CD4-positive, CD25-positive, alpha-beta regulatory T cell (primary cell): ENCODE data around the gene FLAD1. TPM values are rescaled to one million over a fixed set of nuclear protein-coding genes. Genes with fewer than 3 reads are reported as not detected.

ENCODE experiments used
- ATAC-seq, 2 donors: fragments of 150-1000 bp; cut with Tn5 transposase; one replicate each; pipeline ENCODE4 v1.10.0; 2021; ENCODE audit warnings: low read depth in 2 of 2, moderate number of reproducible peaks in 2 of 2, moderate library complexity in 1 of 2
- DNase-seq, 3 donors: peaks; one replicate each; pipeline versions ENCODE4 v3.0.0 to v3.0.0-alpha.2; 2012 to 2022; ENCODE audit warnings: mixed read lengths in 1 of 3
- H3K27ac ChIP-seq: one replicate; pipeline ENCODE4 v1.7.0; 2013; ENCODE audit warnings: mild to moderate bottlenecking, low read length; ENCODE audit not compliant: insufficient read depth, poor library complexity, severe bottlenecking
- H3K27me3 ChIP-seq: one replicate; pipeline ENCODE4 v1.7.0; 2013; ENCODE audit warnings: low read length; ENCODE audit not compliant: control insufficient read depth, insufficient read depth
- H3K36me3 ChIP-seq: one replicate; pipeline ENCODE4 v1.7.0; 2013; ENCODE audit warnings: mild to moderate bottlenecking, low read length, moderate library complexity; ENCODE audit not compliant: control insufficient read depth, insufficient read depth
- H3K4me1 ChIP-seq: 2 replicates; pipeline ENCODE4 v1.7.0; 2013; ENCODE audit warnings: mild to moderate bottlenecking, low read length; ENCODE audit not compliant: insufficient read depth, control insufficient read depth, poor library complexity, severe bottlenecking
- H3K4me3 ChIP-seq: one replicate; pipeline ENCODE4 v1.7.0; 2013; ENCODE audit warnings: low read depth, mild to moderate bottlenecking, low read length, moderate library complexity
- H3K9me3 ChIP-seq, 2 experiments: 1 replicate in 1 of 2; 2 replicates in 1 of 2; pipeline ENCODE4 v1.7.0; 2013; ENCODE audit warnings: low read length in 2 of 2, mild to moderate bottlenecking in 1 of 2, moderate library complexity in 1 of 2; ENCODE audit not compliant: control insufficient read depth in 2 of 2
- H3K27ac Mint-ChIP-seq, 3 donors: one replicate each; pipeline ENCODE4 v1.8.0; 2020 to 2022; ENCODE audit warnings: mild to moderate bottlenecking in 3 of 3, mixed read lengths in 3 of 3, moderate library complexity in 2 of 3
- H3K27me3 Mint-ChIP-seq: one replicate; pipeline ENCODE4 v1.8.0; 2022; ENCODE audit warnings: mild to moderate bottlenecking, mixed read lengths
- H3K36me3 Mint-ChIP-seq: one replicate; pipeline ENCODE4 v1.8.0; 2020; ENCODE audit warnings: mixed read lengths
- H3K4me1 Mint-ChIP-seq, 4 donors: one replicate each; pipeline ENCODE4 v1.8.0; 2020 to 2022; ENCODE audit warnings: mixed read lengths in 4 of 4, mild to moderate bottlenecking in 1 of 4
- H3K4me3 Mint-ChIP-seq, 4 donors: one replicate each; pipeline ENCODE4 v1.8.0; 2020 to 2022; ENCODE audit warnings: mild to moderate bottlenecking in 4 of 4, mixed read lengths in 4 of 4, moderate library complexity in 3 of 4
- H3K9me3 Mint-ChIP-seq, 7 donors: one replicate each; pipeline ENCODE4 v1.8.0; 2020 to 2022; ENCODE audit warnings: mixed read lengths in 7 of 7, mild to moderate bottlenecking in 3 of 7, moderate library complexity in 2 of 7
- polyA plus RNA-seq, 4 donors: library from polyadenylated mRNA; unstranded; fragments of 300-500 nt; fragmentation: Illumina TruSeq; gene quantifications; one replicate each; pipeline ENCODE4 v1.2.3, GENCODE V29; 2021
- total RNA-seq: library from RNA; stranded (reverse); gene quantifications from one replicate; pipeline ENCODE4 v1.2.3, GENCODE V29; 2022

FLAD1 gene
- total and polyA plus RNA-seq, 5 donors from 2014 or later: 39.1 to 60.3 (median 42.6) TPM

DNA sequence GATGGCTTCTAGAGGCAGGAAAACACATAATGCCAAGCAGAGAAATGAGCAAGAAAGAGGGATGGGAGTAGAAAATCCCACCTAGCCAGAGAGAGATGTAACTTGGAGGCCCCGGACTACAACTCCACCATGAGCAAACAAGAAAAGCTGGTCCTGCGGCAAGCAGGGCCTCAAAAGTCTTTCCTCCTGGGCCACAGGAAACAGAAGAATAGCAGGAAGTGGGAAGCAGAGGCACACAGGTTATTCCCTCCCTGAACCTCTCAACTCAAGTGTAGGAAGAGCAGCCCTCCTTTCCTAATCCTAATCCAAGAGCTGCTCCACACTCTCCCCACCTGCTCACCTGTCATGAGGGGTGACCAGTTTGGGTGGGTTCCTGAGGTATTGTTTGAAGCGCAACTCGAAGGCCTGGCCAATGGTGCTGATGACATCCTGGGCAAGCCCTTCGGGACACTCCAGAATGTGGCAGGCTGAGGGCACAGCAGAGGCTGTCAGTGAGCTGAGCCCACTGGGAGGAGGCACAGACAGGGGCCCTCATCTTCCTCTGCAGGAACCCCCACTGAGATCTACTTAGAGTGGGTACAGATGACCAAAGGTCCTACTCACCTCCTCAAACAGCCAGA is 15.7 kb upstream of the FLAD1 start:
- H3K36me3 ChIP-seq: peaks cover 55% of the 10 kb centered on the region
- no peak for DNase-seq

DNA sequence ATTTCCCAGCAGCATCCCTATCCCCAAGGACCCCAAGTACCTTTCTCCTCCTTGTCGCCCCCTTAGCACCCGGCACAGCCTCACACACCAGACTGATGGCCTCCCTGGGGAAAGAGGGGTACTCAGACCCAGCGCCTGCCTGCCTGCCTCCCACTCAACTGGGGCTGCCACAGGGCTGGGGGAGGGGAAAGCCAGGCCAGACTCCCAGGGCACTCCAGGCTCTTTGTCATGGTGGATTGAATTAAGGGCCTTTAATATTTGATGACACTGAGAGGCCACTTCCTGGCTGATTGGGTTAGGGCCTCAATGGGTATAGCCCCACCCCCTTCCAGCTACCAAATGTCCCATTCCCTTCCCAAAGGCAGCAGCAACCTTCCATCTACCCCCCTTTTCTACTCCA is 14.4 kb upstream of the FLAD1 start:
- no peak overlapping the region for H3K4me3 ChIP-seq
- no peak for ATAC-seq
- H3K4me1 ChIP-seq: peaks cover 34% of the 10 kb centered on the region
- Mint-ChIP-seq H3K4me1 (peaks cover 0 to 41% (median 30%) of the 10 kb centered on the region in 4 donors), H3K4me3 (peak overlapping the region in 1 of 4 donors; percentile 71), H3K9me3 (no peaks in the 10 kb centered on the region), H3K27me3 (no peaks in the 10 kb centered on the region), H3K27ac (peak overlapping the region in 1 of 3 donors; percentile 80), H3K36me3 (peaks cover 12% of the 10 kb centered on the region)
- H3K9me3 ChIP-seq: no peaks in the 10 kb centered on the region
- no peaks in the 10 kb centered on the region for H3K27me3 ChIP-seq
- no peak overlapping the region for H3K27ac ChIP-seq
- H3K36me3 ChIP-seq: peaks cover 47% of the 10 kb centered on the region
- no peak for DNase-seq

More for the DNA sequence above, 15.7 kb upstream of the FLAD1 start:
- H3K27ac Mint-ChIP-seq: peak overlapping the region; percentile 38 to 76 (median 55)
- Histone ChIP-seq H3K9me3 (no peaks in the 10 kb centered on the region), H3K27ac (no peak overlapping the region), H3K4me1 (peaks cover 28% of the 10 kb centered on the region), H3K4me3 (no peak overlapping the region), H3K27me3 (no peaks in the 10 kb centered on the region)
- no peak for ATAC-seq
- H3K4me3 Mint-ChIP-seq: peak overlapping the region in 1 of 4 donors; percentile 71
- peaks cover 13% of the 10 kb centered on the region for H3K36me3 Mint-ChIP-seq
- no peaks in the 10 kb centered on the region for H3K27me3 Mint-ChIP-seq
- H3K9me3 Mint-ChIP-seq: no peaks in the 10 kb centered on the region
- peaks cover 0 to 47% (median 33%) of the 10 kb centered on the region in 4 donors for H3K4me1 Mint-ChIP-seq

DNA sequence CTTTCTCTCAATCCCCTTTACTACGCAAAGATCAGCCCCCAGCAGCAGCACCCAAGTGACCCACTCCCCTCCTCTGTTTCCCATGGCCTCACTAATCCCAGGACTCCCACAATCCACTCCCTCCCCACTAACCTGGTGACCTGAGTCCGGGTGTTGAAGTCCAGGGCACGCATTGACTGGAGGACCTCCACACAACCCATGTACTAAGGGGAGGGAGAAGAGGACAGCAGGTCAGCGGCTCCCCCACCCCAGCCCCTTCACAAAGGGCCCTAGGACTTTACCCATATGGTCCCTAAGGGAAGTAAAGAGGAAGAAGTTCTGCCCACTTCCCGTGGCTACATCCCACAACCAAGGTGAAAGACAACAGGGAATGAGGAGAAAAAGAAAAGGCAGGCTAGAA is 13.9 kb upstream of the FLAD1 start:
- no peak for ATAC-seq
- peak overlapping the region in 2 of 3 donors; percentile 25 to 80 for H3K27ac Mint-ChIP-seq
- DNase-seq: no peak
- Histone ChIP-seq H3K4me3 (no peak overlapping the region), H3K9me3 (no peaks in the 10 kb centered on the region), H3K4me1 (peaks cover 37% of the 10 kb centered on the region), H3K27me3 (no peaks in the 10 kb centered on the region), H3K36me3 (peaks cover 43% of the 10 kb centered on the region), H3K27ac (peak overlapping the region; percentile 24)
- no peaks in the 10 kb centered on the region for H3K9me3 Mint-ChIP-seq
- H3K4me3 Mint-ChIP-seq: peak overlapping the region in 1 of 4 donors; percentile 71
- H3K4me1 Mint-ChIP-seq: peaks cover 0 to 38% (median 28%) of the 10 kb centered on the region in 4 donors
- peaks cover 8% of the 10 kb centered on the region for H3K36me3 Mint-ChIP-seq
- no peaks in the 10 kb centered on the region for H3K27me3 Mint-ChIP-seq

DNA sequence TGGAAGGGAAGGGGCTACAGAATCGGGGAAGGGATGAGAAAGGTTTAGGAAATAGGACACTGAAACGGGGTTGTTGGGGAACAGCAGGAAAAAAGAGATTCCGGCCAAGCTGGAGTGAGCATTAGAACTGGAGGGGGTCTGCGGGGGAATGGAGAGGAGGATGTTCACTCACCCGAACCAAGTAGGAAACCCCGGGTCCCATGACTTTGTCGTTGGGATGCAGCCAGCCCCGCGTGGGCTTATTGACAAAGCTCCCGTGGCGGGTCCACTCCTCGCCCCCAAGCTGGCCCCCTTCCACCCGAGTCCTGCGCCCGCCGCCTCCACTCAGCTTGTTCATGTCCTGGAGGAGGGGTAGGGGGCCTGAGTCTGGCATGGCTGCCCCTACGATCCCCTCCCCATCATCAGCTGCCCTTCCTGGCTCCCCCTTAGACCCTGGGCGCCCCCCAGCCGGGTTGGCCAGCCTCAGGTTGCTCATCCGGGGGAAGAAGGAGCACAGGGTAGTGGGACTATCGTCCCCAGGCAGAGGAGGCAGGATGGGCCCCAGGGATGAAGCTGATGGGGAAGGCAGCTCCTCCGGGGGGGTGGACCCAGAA is 13.2 kb upstream of the FLAD1 start:
- Histone ChIP-seq H3K27me3 (no peaks in the 10 kb centered on the region), H3K4me3 (no peak overlapping the region), H3K27ac (peak overlapping the region; percentile 24), H3K9me3 (no peaks in the 10 kb centered on the region), H3K4me1 (peaks cover 37% of the 10 kb centered on the region), H3K36me3 (peaks cover 39% of the 10 kb centered on the region)
- peak overlapping the region in 1 of 4 donors; percentile 49 for H3K4me3 Mint-ChIP-seq
- peak overlapping the region in 1 of 3 donors; percentile 25 for H3K27ac Mint-ChIP-seq
- ATAC-seq (no peak), DNase-seq (no peak)
- H3K4me1 Mint-ChIP-seq: peaks cover 0 to 38% (median 28%) of the 10 kb centered on the region in 4 donors
- H3K27me3 Mint-ChIP-seq: no peaks in the 10 kb centered on the region
- no peaks in the 10 kb centered on the region for H3K9me3 Mint-ChIP-seq
- H3K36me3 Mint-ChIP-seq: peaks cover 8% of the 10 kb centered on the region

DNA sequence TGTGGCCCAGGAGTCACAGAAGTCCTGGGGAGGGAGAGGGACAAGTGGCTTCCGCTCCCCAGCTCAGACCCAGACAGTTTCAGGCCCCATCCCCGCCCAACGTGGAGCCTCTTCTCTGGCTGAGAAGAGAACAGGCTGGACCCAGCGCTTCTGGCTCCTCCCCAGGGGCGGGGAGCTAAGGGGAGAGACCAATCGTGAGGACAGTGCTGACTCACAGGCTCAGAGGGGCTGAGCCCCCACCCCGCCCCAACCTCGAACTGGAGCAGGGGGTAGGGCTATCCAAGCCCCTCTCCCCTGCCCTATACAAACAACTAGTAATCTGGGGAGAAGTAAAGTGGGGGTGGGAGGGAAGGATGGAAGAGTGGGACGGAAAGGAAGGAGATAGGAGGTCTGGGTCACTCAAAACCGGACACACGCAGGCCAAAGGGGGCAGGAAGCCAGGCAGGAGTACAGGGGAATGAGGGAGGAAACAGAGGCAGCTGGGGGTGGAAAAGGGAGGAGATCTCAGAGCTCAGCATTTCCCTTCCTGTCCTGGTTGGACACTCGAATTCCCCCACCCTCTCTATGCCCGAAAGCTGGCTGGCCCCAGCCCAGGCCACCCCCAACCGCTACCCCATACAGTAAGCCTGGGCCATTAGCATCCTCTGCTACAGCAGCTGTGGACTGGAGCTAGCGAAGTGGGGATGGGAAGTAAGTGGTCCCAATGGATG is 12.4 kb upstream of the FLAD1 start, which contains the start of gene SHC1:
SHC1 (minus strand) TSS at position 117 of the 710 bp plus-strand sequence. CDS start 221 bp downstream, outside the sequence.
- no peaks in the 10 kb centered on the region for H3K9me3 Mint-ChIP-seq
- H3K4me3 Mint-ChIP-seq: peak within 1 kb of the TSS; percentile 34 to 68 (median 54)
- Histone ChIP-seq H3K27ac (peak within 1 kb of the TSS; percentile 42), H3K4me3 (peak within 1 kb of the TSS; percentile 35), H3K36me3 (peaks cover 32% of the 10 kb centered on the region), H3K27me3 (no peaks in the 10 kb centered on the region), H3K9me3 (no peaks in the 10 kb centered on the region), H3K4me1 (peaks cover 40% of the 10 kb centered on the region)
- no peak for ATAC-seq
- H3K4me1 Mint-ChIP-seq: peaks cover 0 to 38% (median 28%) of the 10 kb centered on the region in 4 donors
- no peaks in the 10 kb centered on the region for H3K27me3 Mint-ChIP-seq
- peak in 1 of 3 donors; percentile 35 for DNase-seq
- H3K27ac Mint-ChIP-seq: peak within 1 kb of the TSS; percentile 60 to 86 (median 66)
- H3K36me3 Mint-ChIP-seq: peaks cover 5% of the 10 kb centered on the region

DNA sequence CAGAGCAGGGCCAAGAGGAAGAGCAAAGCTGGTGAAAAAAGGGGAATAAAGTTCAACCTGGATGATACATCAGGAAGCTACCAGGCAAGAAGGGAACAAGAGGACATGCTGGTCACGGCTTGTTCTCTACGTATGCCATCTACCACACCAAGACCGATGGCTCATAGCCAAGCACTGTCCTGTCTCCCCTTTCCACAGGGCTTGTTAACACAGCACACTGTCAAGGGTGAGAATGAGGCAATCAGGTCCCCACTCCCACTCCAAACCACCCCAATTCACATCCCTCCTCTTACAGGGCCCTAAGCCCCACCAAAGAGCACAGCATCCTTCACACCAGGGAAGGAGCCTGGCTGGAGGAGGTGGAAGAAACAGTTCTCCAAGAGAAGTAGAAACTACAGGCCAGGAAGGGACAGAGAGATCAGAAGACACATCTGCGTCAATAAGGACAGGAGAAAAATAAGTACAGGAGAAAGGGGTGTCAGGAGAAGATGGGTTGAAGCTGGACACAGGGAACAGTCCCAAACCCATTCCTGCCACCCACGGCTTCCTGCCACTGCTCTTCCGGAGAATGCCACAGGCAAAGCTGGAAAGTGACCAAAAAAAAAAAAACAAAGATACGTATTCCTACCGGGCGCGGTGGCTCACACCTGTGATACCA is 11.7 kb upstream of the FLAD1 start:
- peak overlapping the region; percentile 35 for H3K4me3 ChIP-seq
- H3K36me3 Mint-ChIP-seq: peaks cover 4% of the 10 kb centered on the region
- peaks cover 47% of the 10 kb centered on the region for H3K4me1 ChIP-seq
- peak overlapping the region; percentile 34 to 68 (median 54) for H3K4me3 Mint-ChIP-seq
- H3K27ac ChIP-seq: peak overlapping the region; percentile 26
- DNase-seq (no peak), ATAC-seq (no peak)
- peaks cover 0 to 38% (median 29%) of the 10 kb centered on the region in 4 donors for H3K4me1 Mint-ChIP-seq
- H3K27ac Mint-ChIP-seq: peak overlapping the region; percentile 60 to 86 (median 66)
- H3K27me3 ChIP-seq: no peaks in the 10 kb centered on the region
- peaks cover 25% of the 10 kb centered on the region for H3K36me3 ChIP-seq
- H3K9me3 Mint-ChIP-seq: no peaks in the 10 kb centered on the region
- no peaks in the 10 kb centered on the region for H3K27me3 Mint-ChIP-seq
- H3K9me3 ChIP-seq: no peaks in the 10 kb centered on the region

DNA sequence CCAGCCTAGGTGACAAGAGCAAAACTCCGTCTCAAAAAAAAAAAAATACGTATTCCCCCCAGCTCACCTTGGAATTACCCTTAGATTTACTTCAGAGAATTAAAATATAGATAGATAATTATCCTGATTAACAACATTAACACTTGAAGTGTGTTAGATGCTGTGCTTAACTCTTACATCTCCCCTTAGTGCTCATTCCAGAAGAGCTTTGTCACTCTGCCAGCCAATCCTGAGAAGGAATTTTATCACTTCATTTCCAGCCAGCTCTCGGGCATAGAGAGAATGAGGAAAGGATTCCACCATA is 11.0 kb upstream of the FLAD1 start:
- Mint-ChIP-seq H3K4me1 (peaks cover 0 to 38% (median 31%) of the 10 kb centered on the region in 4 donors), H3K27ac (peak overlapping the region in 1 of 3 donors; percentile 79), H3K4me3 (peak overlapping the region in 1 of 4 donors; percentile 73), H3K36me3 (peaks cover 4% of the 10 kb centered on the region), H3K27me3 (no peaks in the 10 kb centered on the region), H3K9me3 (no peaks in the 10 kb centered on the region)
- Histone ChIP-seq H3K27ac (no peak overlapping the region), H3K4me1 (peaks cover 50% of the 10 kb centered on the region), H3K36me3 (peaks cover 18% of the 10 kb centered on the region), H3K4me3 (peak overlapping the region; percentile 22), H3K9me3 (no peaks in the 10 kb centered on the region), H3K27me3 (no peaks in the 10 kb centered on the region)
- no peak for DNase-seq
- ATAC-seq: no peak
